Heart right ventricle (tissue), 16 donors: Measurements from ENCODE around the gene CDCA3. TPM values are rescaled to one million over a fixed set of nuclear protein-coding genes. Genes with fewer than 3 reads are reported as not detected.

Experiments
- ATAC-seq, 8 donors: fragments of 200-7000 bp; cut with Tn5 transposase; one replicate each; pipeline ENCODE4 v1.9.1; 2020; ENCODE audit warnings: mild to moderate bottlenecking in 8 of 8, moderate library complexity in 8 of 8, moderate number of reproducible peaks in 1 of 8
- DNase-seq, 2 donors: peaks; one replicate each; pipeline ENCODE4 v3.0.0-alpha.2; 2020
- H3K27ac ChIP-seq, 10 donors: fragments of 200-600 bp; sonication (generic) in 2 of 10; one replicate each; pipeline versions ENCODE4 v1.5.0 to v1.8.0; 2020 to 2022; ENCODE audit warnings: mild to moderate bottlenecking in 3 of 10
- H3K27me3 ChIP-seq, 7 donors: fragments of 200-600 bp; one replicate each; pipeline ENCODE4 v1.8.0; 2021 to 2022; ENCODE audit warnings: mild to moderate bottlenecking in 2 of 7
- H3K36me3 ChIP-seq, 9 donors: fragments of 200-600 bp; sonication (generic) in 1 of 9; one replicate each; pipeline versions ENCODE4 v1.5.0 to v1.8.0; 2020 to 2022; ENCODE audit warnings: mild to moderate bottlenecking in 2 of 9
- H3K4me1 ChIP-seq, 9 donors: fragments of 200-600 bp; sonication (generic) in 1 of 9; one replicate each; pipeline versions ENCODE4 v1.5.0 to v1.8.0; 2020 to 2022; ENCODE audit warnings: mild to moderate bottlenecking in 4 of 9
- H3K4me3 ChIP-seq, 10 donors: fragments of 200-600 bp; sonication (generic) in 2 of 10; one replicate each; pipeline versions ENCODE4 v1.5.0 to v1.8.0; 2020 to 2022; ENCODE audit warnings: mild to moderate bottlenecking in 7 of 10, moderate library complexity in 2 of 10
- H3K9me3 ChIP-seq, 11 donors: fragments of 200-600 bp in 10 of 11; sonication (generic) in 2 of 11; one replicate each; pipeline versions ENCODE4 v1.5.0 to v1.8.0; 2013 to 2022; ENCODE audit warnings: mild to moderate bottlenecking in 2 of 11, control low read depth in 1 of 11, moderate library complexity in 1 of 11
- CTCF ChIP-seq, 9 donors: fragments of 200-600 bp; sonication (generic) in 2 of 9; IDR thresholded peaks; one replicate each; pipeline versions ENCODE4 v1.5.0 to v1.8.0; 2021 to 2022; ENCODE audit warnings: antibody characterized with exemption in 9 of 9, mild to moderate bottlenecking in 5 of 9, moderate library complexity in 1 of 9
- WGBS, 2 donors: extraction: QIAGEN DNeasy Blood & Tissue Kit; methylation state at CpG; one replicate each; pipeline ENCODE4 v1.1.7; 2013; ENCODE audit warnings: inconsistent platforms in 1 of 2; 5-methylcytosine and 5-hydroxymethylcytosine counted together
- intact Hi-C, 10 donors: fragments of 100-400 bp; cut with DNase I; formaldehyde crosslinking; loops; one replicate each; pipeline versions ENCODE4 v1.11.1 to v1.14.2; 2022
- polyA plus RNA-seq, 2 donors: library from polyadenylated mRNA; stranded (reverse); fragments of 200-250 nt; gene quantifications; one replicate each; pipeline ENCODE4 v1.2.3, GENCODE V29; 2013
- total RNA-seq, 10 donors: library from RNA; stranded (reverse); fragmentation: NEBNext Ultra II Directional in 3 of 10; extraction: Animal tissue kit (Norgen Biotek cat#: 25700) in 3 of 10; gene quantifications; one replicate each; pipeline versions ENCODE4 v1.2.1 to v1.2.4, GENCODE V29; 2021 to 2023
- donor health status: Arrhythmogenic right ventricular cardiomyopathy.
- donor health status: ischemic (EF 13 %, LVEDD 7.1; RV severe dilation, severe dysfunction).
- donor health status: healthy with polysubstance abuse.
- donor health status: DM: no; HTN: yes; CAD: no.
- donor health status: DM: no; HTN: no; CAD: no.
- donor health status: ischemic (EF 25% LVEDD 6.9; RV normal size, moderate dysfunction).
- donor health status: ischemic (EF 25% LVEDD 5.7; RV mildly dilated, moderate dysfunction).
- donor health status: healthy.
- donor health status: DM: yes; HTN: yes; CAD: no.
- donor health status: Ischemic cardiomyopathy.
- donor health status: ischemic (EF 35%, LVEDD 5.7; RV mildly dilated, moderate dysfunction).
- donor health status: nonischemic (EF 11% LVEDD 7.7; RV severe dilation, severe dysfunction).
- donor health status: DM: yes; HTN: yes; CAD: no.
- donor health status: PGD.
- donor health status: ischemic (EF 29% LVEDD 5.4; RV normal size, mild dysfunction).
- donor health status: nonischemic (EF 23%, LVEDD 6.1; RV moderate dilation, normal function).

CDCA3 gene
- total and polyA plus RNA-seq, 12 donors = 0.22 to 4.0 (median 0.55) TPM; not detected in 1

GRCh38 chr12:6834873-6835272 lies 16.2 kb downstream of the CDCA3 start:
- H3K36me3 ChIP-seq = peaks cover 0 to 82% (median 20%) of the 10 kb centered on the region in 9 donors
- peaks cover 0 to 45% (median 6%) of the 10 kb centered on the region in 9 donors for H3K4me1 ChIP-seq
- ATAC-seq (no peak), DNase-seq (no peak)
- WGBS, 2 donors = 85 to 90% methylated on average over 5 of the region's 5 CpGs
- intact Hi-C loops = no loop called here
- H3K27ac ChIP-seq = peak overlapping the region in 4 of 10 donors; percentile 87 to 91 (median 90)
- H3K27me3 ChIP-seq = peaks cover 0 to 8% (median 0%) of the 10 kb centered on the region in 7 donors
- TF ChIP-seq CTCF (IDR thresholded peaks at IDR 0.05) = no peak
- H3K4me3 ChIP-seq = peak overlapping the region in 3 of 10 donors; percentile 26 to 56 (median 51)
- H3K9me3 ChIP-seq = no peaks in the 10 kb centered on the region

- Histone ChIP-seq H3K36me3 (peaks cover 0 to 76% (median 20%) of the 10 kb centered on the region in 9 donors), H3K27me3 (peaks cover 0 to 14% (median 0%) of the 10 kb centered on the region in 7 donors), H3K27ac (peak overlapping the region in 9 of 10 donors; percentile 62 to 91 (median 87)), H3K4me3 (peak overlapping the region in 9 of 10 donors; percentile 15 to 56 (median 47)), H3K9me3 (no peaks in the 10 kb centered on the region), H3K4me1 (peaks cover 0 to 47% (median 11%) of the 10 kb centered on the region in 9 donors)
- no peak for TF ChIP-seq CTCF (IDR thresholded peaks at IDR 0.05)
- intact Hi-C loops = no loop called here
- peak in 1 of 8 donors; percentile 16 for ATAC-seq
- no peak for DNase-seq
- 76 to 81% methylated on average over 1 of the region's 1 CpG for WGBS, 2 donors
Observed at GRCh38 chr12:6834254-6834653, 16.8 kb downstream of the CDCA3 start.

- ATAC-seq = peak in 7 of 8 donors; percentile 2 to 74 (median 47)
- no peak for TF ChIP-seq CTCF (IDR thresholded peaks at IDR 0.05)
- peak overlapping the region; percentile 33 to 91 (median 86) for H3K27ac ChIP-seq
- intact Hi-C loops = no loop called here
- peak overlapping the region in 9 of 10 donors; percentile 15 to 56 (median 47) for H3K4me3 ChIP-seq
- peaks cover 0 to 23% (median 0%) of the 10 kb centered on the region in 7 donors for H3K27me3 ChIP-seq
- no peaks in the 10 kb centered on the region for H3K9me3 ChIP-seq
- peaks cover 0 to 67% (median 15%) of the 10 kb centered on the region in 9 donors for H3K36me3 ChIP-seq
- whole genome bisulfite sequencing, 2 donors = 58 to 72% methylated on average over 6 of the region's 6 CpGs
- no peak for DNase-seq
- H3K4me1 ChIP-seq = peaks cover 0 to 54% (median 15%) of the 10 kb centered on the region in 9 donors
Observed at GRCh38 chr12:6833189-6833890, 17.7 kb downstream of the CDCA3 start.

GRCh38 chr12:6832125-6832524 lies 19.0 kb downstream of the CDCA3 start:
- intact Hi-C loops = no loop called here
- ATAC-seq (no peak), DNase-seq (no peak)
- 88 to 97% methylated on average over 4 of the region's 4 CpGs for WGBS, 2 donors
- Histone ChIP-seq H3K4me3 (no peak overlapping the region), H3K27ac (peak overlapping the region in 2 of 10 donors; percentile 5 to 91), H3K9me3 (no peaks in the 10 kb centered on the region), H3K27me3 (peaks cover 0 to 31% (median 0%) of the 10 kb centered on the region in 7 donors), H3K36me3 (peaks cover 0 to 55% (median 3%) of the 10 kb centered on the region in 9 donors), H3K4me1 (peaks cover 5 to 64% (median 20%) of the 10 kb centered on the region in 9 donors)
- TF ChIP-seq CTCF (IDR thresholded peaks at IDR 0.05) = no peak
